ENCODE measurements around the gene VRK2.
"Not testable (repeated sequence)": the region's sequence is repeated elsewhere in the genome, so short reads cannot be mapped to it uniquely, and the experiment has no call there.

Gene VRK2

DNA sequence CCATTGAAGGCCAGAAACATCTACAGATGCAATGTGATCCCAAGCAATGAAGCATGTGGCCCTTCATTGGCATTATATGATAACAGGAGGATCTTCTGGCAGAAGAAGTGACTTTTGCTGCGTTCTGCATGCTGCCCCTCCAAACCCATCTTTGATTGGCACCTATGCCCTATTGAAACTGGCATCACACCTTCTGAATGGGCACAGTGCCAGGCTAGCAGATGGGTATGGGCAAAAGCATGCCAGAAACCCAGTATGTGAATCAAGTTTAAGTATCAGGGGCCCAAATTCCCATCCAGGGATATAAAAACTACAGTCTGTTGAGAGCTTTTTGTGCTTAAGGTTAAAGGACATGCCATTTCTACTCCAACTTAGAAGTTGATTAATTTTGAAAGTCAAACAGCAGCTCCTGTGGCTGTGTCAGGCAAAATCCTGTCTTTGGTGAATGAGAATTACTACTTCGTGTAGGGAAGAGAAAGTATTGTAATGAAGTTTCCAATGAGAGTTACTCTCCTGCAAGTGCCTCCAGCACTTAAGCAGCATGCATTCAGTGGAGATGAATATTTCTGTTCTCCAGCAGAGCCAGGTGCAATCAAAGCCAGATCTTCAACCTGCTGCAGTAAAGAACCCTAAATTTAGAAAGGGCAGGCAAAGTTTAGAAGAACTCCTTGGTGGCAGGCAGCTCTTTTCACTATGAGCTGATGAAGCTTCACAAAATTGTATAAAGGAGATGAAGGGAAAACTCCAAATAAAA lies 8.6 kb downstream of the VRK2 start:
- no peak for DNase-seq

DNA sequence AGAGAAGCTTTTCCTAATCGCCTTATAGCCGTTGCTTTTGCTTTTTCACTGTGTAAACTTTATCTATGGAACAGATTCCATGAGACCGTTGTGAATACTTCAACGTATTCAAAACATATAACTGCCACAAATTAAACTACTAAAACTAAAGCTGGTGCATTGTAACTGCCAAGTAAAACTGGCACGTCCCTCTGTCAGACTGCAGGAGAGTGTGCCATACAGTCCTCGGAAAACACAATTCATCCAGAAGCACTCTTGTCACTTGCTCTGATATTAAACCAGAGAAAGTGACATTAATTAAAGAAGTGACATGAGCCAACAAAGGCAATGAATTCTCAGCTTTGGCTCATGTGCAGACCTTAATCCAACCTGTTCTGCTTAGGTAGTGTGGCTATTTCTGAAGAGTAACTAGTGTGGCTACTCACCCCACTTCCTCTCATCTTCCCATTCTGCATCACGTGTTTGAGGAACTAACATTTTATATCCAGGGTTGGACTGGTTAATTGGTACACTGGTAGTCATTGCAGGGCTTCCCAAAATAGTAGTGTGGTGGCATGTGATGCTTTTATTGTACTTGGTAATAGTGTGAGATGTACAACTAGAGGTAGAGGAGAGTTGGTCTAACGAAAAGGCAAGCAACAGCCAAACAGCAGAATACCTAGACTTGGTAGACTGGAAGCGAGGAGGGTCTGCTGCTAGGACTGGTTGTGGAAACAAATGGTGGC lies 9.7 kb downstream of the VRK2 start:
- DNase-seq = no peak

DNA sequence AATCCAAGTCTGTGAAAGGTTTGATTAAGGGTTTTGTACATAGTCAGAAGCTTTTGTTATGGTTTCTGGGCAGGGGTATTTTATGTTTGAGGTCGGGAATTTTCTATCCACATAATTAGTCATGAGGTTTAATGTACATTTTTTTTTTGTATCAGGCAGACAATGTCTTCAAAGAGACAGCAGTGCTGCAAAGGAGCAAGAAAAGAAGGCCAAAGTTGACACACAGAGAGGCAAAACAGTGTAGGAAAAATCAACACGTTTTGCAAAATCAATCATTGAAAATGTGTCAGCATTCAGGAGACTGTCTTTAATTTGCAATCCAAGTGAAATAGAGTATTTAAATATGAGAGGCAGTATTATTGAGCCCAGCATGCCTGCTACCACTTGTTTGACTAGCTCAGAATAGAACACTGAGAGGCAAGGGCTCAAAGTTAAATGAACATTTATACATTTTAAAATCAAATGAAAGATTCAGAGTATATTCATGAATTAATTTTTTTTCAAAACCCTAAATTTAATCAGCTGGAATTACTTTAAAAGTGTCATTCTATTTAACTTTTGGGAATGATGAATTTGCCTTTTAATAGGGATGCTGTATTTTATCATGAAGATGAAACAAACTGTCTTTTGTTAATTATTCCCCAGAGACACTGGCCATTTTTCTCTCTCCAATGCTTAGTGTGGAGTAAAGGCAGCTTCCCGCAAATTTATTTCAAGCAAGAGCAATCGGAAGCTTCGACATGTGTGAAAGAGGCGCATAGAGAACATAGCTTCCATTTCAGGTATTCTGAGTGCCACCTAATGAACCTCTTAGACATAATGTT lies 11.3 kb downstream of the VRK2 start:
- DNase-seq = no peak

DNA sequence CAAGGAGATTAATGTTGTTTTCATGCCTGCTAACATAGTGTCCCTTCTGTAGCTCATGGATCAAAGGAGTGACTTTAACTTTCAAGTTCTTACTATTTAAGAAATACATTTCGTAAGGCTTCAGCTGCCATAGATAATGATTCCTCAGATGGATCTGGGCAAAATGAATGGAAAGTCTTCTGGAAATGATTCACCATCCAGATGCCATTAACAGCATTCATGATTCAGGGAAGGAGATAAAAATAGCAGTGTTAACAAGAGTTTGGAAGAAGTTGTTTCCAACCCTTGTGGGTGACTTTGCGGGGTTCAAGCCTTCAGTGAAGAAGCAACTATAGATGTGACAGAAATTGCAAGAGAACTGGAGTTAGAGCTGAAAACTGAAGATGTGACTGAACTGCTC lies 17.0 kb downstream of the VRK2 start:
- no peak for DNase-seq

DNA sequence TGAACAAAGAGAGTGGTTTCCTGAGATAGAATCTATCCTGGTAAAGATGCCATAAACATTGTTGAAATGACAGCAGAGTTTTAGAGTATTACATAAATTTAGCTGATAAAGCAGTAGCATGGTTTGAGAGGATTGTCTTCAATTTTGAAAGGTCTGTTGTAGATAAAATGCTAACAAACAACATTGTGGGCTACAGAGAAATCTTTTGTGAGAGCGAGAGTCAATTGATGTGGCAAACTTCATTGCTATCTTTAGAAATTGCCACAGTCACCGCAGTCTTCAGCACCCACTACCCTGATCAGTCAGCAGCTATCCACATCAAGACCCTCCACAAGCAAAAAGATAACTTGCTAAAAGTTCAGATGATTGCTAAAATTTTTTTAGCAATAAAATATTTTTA lies 17.5 kb downstream of the VRK2 start:
- no peak for DNase-seq

DNA sequence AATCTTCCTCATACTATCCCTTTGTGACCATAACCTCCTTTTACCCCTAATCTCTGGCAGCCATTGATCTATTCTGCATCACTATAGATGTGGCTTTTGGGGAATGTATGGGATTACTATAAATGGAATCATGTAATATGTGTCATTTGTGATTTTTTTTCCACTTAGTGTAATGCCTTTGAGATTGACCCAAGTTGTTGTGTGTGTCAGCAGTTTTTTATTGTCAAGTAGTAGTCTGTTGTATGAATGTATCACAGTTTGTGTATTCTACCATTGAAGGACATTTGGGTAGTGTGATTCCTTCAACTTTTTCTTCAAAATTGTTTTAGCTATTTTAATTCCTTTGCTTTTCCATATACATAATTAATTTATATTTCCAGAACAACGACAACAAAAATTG lies 18.6 kb downstream of the VRK2 start:
- DNase-seq = no peak

DNA sequence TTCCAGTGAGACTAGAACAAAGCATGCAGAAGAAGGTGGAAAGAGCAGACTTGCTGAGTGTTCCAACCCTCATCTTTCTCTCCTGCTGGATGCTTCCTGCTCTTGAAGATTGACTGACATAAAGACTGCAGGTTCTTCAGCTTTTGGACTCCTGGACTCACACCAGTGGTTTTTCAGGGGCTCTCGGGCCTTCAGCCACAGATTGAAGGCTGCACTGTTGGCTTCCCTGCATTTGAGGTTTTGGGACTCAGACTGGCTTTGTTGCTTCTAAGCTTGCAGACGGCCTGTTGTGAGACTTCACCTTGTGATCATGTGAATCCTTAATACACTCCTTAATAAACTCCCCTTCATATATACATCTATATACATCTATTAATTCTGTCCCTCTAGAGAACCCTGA lies 20.4 kb downstream of the VRK2 start:
- no peak for DNase-seq

DNA sequence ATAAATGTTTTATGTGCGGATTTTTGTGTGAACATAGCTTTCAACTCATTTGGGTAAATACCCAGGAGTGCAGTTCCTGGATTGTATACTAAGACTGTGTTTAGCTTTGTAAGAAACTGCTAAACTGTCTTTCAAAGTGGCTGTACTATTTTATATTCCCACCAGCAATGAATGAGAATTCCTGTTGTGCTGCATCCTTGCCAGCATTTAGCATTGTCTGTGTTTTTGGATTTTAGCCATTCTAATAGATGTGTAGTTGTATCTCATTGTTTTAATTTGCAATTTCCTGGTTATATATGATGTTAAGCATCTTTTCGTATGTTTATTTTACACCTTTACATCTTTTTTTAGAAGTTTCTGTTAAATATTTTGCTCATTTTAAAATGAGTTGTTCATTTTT lies 24.2 kb downstream of the VRK2 start:
- no peak for DNase-seq

DNA sequence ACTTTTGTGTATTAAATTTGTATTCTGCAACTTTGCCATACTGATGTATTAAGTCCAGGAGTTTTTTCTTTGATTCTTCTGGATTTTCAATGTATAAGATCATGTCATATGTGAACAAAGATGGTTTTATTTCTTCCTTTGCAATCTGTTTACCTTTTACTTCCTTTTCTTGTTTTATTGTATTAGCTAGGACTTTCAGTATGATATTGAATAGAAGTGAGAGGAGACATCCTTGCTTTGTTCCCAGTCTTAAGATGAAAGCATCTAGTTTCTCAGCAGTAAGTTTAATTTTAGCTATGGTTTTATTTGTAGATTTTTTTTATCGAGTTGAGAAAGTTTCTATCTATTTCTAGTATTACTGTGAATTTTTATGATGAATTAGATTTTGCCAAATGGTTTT lies 25.5 kb downstream of the VRK2 start:
- DNase-seq = no peak

DNA sequence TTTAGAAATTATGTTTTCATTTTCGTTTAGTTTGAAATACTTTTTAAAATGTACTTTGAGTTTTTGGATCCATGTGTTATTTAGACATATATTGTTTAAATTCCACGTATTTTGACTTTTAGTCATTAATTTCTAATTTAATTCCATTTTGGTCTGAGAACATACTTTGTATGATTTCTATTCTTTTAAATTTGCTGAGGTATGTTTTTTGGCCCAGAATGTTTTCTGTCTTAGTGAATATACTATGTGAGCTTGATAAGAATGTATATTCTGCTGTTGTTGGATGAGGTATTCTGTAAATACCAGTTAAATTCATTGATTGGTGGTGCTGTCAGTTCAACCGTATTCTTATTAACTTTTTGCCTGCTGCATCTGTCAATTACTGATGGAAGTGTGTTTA lies 26.4 kb downstream of the VRK2 start:
- DNase-seq = no peak

DNA sequence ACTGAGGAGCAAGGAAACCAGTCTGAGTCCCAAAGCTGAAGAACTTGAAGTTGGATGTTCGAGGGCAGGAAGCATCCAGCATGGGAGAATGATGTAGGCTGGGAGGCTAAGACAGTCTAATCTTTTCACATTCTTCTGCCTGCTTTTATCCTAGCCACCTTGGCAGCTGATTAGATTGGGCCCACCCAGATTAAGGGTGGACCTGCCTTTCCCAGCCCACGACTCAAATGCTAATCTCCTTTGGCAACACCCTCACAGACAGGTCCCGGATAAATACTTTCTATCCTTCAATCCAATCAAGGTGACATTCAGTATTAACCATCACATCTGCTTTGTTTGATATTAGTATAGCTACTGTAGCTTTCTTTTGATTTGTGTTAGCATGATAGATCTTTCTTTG lies 27.1 kb downstream of the VRK2 start:
- DNase-seq = no peak

DNA sequence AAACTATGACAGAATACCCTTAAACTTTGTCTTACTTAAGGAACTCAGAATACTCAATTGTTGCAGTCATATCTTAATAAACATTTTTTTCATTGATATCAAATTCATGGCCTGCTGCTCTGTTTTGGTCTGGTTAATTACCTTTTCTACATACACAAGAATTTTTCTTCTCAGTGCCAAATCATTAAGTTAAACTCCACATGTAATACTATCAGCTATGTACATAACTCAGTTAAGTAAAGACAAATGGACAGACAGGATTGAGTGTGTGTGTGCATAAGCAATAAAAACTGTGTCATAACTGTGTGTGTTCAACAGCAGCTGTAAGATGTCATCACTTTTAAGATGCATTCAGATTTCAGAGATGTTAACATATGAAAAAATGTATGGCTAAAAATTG lies 34.4 kb downstream of the VRK2 start:
- DNase-seq = no peak

DNA sequence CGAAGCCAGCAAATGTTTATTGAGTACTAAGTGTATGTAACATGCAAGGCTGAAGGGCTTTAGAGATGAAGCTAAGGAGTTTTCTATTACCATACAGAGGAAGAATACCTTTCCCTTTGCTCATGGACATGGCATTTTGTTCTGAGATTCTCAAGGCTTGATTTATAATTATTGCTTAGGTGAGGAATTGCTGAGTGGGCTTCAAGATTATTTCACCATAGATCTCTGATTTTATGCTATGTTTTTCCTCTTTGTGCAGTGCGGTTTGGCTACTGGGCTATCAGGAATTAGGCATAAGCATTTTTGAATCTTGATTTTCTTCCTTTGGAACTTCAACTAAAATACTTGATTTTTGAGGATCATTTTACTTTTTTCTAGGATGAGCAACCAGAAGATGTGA lies 42.5 kb downstream of the VRK2 start:
- DNase-seq = no peak

DNA sequence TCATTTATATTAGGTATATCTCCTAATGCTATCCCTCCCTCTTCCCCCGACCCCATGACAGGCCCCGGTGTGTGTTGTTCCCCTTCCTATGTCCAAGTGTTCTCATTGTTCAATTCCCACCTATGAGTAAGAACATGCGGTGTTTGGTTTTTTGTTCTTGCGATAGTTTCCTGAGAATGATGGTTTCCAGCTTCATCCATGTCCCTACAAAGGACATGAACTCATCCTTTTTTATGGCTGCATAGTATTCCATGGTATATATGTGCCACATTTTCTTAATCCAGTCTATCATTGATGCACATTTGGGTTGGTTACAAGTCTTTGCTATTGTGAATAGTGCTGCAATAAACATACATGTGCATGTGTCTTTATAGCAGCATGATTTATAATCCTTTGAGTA lies 46.2 kb downstream of the VRK2 start:
- DNase-seq = not testable (repeated sequence)

DNA sequence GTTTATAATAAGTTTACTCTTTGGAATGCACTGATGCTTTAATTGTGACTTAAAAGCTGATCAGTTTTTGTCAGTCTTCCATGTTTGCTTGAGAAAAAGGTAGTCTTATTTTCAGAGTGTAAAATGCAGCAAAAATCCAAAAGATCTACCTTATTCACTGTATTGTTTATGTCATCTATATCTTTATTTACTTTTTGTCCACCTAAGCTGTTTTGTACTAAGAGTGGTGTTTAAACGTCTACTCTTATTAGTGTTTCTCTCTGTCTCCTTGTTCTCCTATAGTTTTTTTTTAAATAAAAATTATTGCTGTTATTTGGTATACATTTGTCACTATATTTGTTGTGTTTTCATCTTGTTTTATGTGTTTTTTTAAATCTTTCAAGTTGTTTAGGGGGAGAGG lies 50.4 kb downstream of the VRK2 start:
- no peak for DNase-seq

DNA sequence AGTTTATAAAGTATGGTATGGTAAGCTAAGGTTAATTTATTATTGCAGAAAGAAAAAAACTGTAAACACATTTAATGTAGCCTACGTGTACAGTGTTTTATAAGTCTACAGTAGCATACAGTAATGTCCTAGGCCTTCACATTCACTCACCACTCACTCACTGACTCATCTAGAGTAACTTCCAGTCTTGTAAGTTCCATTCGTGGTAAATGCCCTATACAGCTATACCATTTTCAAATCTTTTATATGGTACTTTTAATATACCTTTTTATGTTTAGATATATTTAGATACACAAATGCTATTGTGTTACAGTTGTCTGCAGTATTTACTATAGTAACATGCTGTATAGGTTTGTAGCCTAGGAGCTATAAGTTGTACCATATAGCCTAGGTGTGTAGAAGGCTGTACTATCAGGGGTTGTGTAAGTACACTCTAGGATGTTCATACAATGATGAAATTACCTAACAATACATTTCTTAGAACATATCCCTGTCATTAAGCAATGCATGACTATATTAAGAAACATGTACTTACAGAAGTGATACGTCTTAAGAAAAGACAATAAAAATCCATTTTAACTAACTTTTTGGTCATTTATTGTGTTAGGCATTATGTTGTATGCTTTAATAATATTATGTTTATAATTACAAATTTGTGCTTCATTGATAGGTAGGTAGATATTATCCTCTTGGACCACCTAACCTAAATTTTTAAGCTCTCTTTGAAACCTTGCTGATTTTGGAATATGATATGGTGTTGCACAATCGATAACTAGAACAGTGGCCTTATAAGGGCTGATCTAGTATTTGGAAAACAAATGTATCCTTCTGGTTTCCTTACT lies 51.9 kb downstream of the VRK2 start:
- DNase-seq = no peak

DNA sequence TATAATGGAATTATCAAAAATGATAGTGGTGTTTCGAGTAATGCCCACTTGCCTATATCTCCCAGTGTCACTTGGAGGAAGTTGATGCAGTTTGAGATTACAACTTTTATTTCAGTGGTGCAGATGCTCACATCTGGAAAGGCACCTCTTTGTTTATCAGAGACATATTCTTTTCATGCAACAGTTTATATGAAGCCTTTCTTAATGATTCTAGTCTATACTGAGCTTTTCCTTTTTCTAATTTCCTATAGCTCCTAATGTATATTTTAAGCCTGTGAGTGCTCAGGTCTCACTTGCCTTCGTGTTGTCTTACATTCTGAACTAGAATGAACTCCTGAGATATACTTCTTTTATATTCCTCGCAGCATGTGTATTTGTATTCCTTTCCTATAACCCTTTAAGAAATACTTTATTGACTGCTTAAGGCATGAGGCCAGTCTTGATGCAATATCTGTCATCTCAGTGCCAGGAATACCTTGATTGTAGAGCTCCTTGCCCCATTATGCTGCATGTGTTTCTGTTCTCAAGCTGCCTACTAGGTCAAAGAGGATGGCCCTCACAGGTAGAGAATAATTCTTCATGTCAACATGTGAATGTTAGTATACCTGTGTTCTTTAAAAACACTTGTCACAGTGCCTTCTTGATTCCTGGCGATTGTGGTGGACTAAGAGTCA lies 52.6 kb downstream of the VRK2 start:
- DNase-seq = no peak

DNA sequence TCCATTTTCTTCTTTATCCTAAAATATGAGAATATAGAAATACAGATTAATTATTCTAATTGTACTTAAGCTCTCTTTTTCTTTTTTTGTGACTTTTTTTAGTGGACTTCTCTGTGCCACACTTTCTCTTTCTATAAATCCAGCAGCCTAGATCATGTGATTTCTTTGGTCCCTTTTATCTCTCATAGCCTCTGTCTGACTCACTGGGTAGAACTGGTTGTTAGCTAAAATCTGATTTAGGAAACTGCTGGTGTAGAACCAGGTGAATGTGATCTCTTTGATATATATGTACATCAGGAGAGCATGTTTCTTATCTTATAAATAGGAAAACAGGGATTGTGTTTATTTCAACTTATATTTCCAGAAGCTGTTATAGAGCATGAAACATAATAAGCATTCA lies 54.9 kb downstream of the VRK2 start:
- no peak for DNase-seq

DNA sequence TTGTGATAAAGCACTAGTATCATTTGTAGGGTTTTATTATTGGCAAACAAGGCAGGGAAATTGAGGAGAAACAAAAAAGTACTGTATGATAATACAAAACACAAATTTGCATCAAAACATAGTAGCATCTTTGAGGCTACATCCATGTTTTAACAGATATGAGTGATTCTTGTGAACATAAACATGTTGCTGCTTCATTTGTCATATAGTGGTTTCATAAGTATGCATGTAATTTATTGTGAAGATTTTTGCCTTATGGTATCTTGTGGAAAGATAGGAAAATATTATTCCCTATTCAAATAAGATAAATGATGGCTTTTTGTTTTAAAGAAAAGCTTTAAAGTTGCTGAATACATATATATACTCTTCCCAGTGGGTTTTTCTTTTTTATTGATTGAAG lies 60.3 kb downstream of the VRK2 start:
- no peak for DNase-seq

DNA sequence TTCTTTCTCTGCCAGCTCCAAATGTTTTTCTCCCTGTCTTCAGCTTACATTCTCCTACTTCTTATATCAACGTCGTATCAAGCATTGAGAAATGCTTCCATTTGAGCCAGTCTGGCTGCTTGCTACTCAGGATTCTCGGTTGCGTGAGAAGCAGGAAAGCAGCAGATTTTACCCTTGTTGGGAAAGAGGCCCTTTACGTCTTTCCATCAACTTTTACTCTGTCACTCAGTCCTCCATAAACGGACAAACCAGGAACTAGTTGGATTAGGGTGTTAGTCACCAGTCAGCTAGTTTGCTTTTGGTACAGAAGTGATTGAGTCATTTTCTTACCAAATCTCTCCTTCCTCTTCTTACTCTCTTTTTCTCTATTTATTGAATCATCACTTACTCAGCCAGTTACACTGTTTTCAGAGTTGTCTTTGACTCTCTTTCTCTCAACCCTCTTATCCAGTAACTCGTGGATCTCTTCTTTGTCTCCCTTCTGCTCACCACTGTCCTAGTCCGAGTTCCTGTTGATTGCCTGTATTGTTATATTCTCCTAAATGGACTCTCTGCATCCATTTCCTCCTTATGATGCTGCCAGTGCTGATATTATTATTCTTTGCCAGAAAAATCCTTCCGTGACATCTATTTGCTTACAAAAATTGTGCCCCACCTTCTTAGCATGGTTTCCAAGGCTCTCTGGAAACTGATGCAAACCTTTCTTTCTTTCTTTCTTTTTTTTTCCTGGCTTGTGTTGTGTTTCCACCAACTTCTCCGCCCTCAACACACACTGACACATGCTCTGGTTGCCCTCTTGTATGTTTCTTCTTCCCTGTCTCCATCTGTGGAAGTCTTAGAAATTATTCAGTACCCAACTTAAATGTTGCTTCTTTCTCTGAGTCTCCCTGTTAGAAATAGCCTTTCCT lies 61.5 kb downstream of the VRK2 start:
- no peak for DNase-seq

DNA sequence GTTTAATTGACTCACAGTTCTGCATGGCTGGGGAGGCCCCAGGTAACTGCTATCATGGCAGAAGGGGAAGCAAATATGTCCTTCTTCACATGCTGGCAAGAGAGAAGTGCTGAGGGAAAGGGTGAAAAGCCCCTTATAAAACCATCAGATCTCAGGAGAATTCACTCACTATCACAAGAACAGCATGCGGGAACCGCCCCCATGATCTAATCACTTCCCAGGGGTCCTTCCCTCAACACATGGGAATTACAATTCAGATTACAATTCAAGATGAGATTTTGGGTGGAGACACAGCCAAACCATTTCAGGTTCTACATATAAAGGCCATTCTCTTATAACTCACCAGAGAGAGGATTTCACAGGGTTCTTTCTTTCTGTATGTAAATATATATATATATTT lies 62.9 kb downstream of the VRK2 start:
- no peak for DNase-seq

Measured in NCI-H2227 treated with DMSO at 0.1 percent for 48 hours (cell line).